GM18868 (cell line): ENCODE data around the gene UNC13A.
"Not testable (repeated sequence)": the region's sequence is repeated elsewhere in the genome, so short reads cannot be mapped to it uniquely, and the experiment has no call there.

Source experiments
- ATAC-seq: cut with Tn5 transposase; IDR thresholded peaks from one replicate; pipeline ENCODE4 v1.9.1; 2021; ENCODE audit warnings: mild to moderate bottlenecking, moderate library complexity; ENCODE audit not compliant: unreplicated experiment

UNC13A gene

DNA sequence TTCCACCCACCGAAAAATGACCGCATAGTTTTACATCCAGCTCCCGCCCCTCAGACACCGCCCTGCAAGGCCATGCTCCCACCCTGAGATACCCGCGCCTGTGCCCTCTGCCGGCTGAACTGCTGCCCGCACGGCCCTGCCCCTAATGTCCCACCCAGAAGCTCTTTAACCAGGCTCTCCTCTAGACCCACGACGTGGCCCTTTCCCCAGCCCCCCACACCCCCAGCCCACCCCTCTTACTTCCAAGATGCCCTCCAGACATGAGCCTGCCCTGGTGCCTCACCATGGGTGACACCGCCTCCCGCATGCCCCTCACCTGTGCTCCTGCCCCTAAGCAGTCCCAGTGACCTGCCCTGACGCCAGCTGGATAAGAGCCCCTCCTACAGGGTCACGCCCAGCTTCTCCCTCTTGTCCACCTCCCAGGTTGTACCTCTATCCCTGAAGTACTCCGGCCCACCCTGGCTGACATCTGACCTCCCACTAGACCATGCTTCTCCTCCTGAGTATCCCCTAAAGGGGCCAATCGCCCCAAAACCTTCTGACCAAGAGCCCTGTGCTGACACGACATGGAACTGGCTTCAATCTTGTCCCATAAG, 81.5 kb downstream of the UNC13A start:
- no peak for ATAC-seq

GRCh38 chr19:17605761-17606589, 82.2 kb downstream of the UNC13A start:
- peak; percentile 74 for ATAC-seq

GRCh38 chr19:17605117-17605516, 83.0 kb downstream of the UNC13A start:
- ATAC-seq: no peak

DNA sequence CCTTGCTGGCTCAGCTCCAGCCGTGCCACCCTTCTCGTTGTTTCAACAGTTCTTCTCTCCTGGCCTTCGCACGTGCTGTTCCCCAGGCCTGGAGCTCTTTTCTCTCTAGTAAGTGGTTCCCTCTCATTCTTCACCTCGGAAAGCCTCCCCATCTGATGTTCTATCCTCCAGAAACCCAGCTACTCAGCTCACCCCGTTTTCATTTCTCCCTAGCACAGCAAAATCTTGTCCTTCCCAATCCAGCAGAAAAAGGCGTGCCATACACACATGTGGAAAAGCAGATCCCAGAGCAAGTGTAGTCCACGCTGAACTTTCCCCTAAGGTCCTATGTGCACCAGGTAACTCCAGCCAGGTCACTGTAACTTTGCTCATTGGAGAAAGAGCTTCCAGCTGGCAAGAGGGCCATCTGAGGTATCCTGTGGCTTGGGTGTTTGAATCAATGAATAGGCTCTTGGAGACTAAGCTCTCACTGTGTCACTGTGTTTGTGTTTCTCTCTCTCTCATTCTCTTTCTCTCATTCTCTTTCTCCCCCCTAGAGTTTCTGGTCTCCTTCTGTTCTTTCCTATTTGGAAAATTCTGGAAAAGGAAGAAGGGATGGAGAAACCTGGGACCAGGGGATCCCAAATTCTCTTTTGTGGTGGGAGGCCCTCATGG, 83.7 kb downstream of the UNC13A start:
- no peak for ATAC-seq

DNA sequence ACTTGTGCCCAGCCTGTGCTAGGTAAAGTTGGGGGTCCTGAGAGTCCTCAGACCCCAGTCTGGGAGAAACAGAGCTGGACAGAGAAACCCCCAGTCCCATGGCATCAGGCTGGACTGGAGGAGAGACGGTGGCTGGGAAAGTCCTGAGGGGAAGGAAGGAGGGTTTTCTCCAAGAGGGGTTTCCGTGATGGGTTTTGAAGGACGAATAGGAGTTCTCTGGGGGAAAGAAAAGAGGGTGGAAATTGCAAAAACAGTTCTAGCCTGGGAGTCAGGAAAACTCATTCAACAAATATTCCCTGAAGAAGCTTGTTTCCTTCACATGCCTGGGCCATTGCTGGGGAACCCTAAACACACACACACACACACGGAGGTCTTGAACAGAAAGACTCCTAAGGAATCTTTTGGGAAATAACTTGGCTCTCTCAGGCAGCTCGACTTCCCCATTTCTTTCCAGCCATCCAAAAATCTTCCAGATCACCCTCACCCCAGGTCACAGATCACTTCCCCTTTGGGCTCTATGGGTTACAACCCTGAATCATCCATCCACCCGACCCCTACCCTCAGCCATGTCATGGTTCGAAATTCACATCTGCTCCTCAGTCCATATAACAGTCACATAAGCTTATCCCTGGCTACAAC, 85.2 kb downstream of the UNC13A start:
- no peak for ATAC-seq

GRCh38 chr19:17602217-17602616, 85.9 kb downstream of the UNC13A start:
- no peak for ATAC-seq

DNA sequence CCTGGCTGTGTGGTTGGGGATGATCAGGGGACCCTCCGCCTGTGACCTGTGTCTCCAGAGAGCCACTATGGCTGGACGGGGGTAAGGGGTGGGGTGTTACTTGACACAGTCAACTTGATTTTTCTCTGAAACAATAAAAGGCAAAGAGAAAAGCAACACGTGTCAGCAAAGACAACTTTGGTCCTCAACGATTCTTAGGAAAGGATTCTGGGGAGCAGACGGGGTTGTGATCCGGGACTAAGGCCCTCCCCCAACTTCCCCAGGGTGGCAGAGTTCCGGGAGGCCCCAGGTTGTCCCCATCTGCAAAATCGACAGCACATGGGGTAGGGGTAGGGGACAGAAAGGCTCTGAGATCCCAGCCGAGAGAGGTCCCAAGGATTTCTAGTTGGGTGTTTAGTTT, 86.5 kb downstream of the UNC13A start:
- ATAC-seq: no peak

- ATAC-seq: no peak
Observed at GRCh38 chr19:17599780-17600179, 88.4 kb downstream of the UNC13A start.

GRCh38 chr19:17598953-17599352, 89.2 kb downstream of the UNC13A start:
- ATAC-seq: no peak

DNA sequence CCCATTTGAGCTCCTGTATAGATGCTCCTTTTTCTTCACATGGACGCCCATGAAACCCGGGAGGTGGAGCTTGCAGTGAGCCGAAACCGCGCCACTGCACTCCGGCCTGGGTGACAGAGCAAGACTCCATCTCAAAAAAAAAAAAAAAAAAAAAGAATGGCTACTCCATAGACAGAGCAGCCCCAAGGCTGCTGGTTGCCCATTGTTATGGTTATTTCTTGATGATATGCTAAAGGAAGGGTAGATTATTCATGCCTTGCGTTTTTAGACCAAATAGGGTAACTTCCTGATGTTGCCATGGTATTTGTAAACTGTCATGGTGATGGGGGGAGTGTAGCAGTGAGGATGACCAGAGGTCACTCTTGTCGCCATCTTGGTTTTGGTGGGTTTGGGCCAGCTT, 90.1 kb downstream of the UNC13A start:
- not testable (repeated sequence) for ATAC-seq

- not testable (repeated sequence) for ATAC-seq
Observed at GRCh38 chr19:17594296-17594695, 93.9 kb downstream of the UNC13A start.

DNA sequence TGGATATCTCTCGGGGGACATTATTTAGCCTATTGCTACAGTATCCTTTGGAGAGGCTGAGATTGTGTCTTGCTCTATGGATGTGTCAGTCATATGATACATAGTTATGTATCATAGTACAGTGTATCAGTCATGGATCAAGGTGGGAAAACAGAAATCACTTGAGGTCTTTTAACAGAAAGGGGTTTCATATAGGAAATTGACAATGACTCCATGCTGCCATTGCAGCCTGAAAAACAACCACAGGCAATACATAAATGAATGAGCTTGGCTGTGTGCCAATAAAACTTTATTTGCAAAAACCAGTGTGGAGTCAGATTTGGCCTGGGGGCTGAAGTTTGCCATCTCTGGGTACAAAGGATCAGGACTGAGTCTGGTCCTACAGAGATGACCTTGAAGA, 97.3 kb downstream of the UNC13A start:
- ATAC-seq: no peak

DNA sequence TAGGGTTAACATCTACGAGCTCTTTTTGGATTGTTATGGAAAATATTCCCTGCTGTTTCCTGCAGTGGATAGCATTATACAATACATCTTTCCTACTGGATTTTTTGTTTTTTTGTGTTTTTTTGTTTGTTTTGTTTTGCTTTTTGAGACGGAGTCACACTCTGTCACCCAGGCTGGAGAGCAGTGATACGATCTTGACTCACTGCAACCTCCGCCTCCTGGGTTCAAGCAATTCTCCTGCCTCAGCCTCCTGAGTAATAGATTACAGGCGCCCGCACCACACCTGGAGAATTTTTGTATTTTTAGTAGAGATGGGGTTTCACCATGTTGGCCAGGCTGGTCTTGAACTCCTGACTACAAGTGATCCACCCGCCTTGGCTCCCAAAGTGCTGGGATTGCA, 102.8 kb downstream of the UNC13A start:
- not testable (repeated sequence) for ATAC-seq

DNA sequence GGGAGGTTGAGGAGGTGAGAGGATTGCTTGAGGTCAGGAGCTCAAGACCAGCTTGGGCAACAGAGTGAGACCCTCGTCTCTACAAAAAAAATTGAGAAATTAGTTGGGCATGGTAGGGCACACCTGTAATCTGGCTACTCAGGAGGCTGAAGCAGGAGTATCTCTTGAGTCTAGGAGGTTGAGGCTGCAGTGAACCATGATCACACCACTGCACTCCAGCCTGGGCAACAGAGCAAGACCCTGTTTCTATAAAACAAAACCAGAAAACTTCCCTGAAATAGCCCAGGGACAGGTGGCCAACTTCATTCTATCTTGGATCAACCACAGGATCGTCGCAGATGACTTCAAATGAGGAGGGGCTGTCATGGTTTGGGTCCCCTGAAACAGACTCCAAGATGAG, 104.0 kb downstream of the UNC13A start:
- no peak for ATAC-seq

DNA sequence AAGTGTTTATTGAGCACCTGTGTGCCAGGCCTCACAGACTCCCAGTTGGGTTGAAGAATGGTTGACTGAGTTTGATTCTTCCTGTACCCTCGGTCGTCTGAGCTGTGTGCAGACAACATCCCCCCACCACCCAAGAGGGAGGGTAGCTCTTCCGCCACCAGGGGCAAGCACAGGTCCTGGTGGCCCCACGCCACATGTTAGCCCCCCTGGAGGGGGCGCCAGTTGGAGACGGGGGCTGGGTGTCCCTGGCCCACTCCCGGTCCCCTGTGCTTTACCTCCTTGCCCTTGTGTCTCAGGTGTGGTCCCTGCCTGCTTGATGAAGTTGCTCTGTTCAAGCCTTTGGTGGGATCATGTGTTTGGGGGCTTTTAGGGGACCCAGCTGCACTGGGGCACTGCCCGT, 105.5 kb downstream of the UNC13A start:
- ATAC-seq: no peak

DNA sequence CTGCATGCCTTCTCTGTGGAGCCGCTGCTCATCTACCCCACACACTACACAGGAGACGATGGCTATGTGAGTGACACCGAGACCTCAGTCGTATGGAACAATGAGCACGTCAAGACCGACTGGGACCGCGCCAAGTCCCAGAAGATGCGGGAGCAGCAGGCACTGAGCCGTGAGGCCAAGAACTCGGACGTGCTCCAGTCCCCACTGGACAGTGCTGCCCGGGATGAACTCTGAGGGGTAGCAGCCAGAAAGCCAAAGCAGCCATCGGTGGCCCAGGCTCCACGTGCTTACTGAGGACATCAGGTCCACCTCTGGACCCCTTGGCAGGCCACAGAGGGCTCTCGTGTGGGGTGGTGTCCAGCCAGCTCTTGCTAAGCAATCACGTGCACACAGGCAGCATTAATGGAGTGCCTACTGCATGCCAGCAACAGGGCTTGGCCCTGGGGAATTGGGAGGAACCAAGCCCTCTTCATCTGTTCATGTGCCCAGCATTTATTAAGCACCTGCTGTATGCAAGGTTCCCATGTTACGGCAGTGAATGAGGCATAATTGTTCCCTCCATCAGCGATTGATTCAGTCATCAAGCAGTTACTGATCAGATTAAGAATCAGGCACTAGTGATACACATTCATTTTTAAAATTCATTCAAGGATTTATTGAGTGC, 106.8 kb downstream of the UNC13A start:
- ATAC-seq: no peak

DNA sequence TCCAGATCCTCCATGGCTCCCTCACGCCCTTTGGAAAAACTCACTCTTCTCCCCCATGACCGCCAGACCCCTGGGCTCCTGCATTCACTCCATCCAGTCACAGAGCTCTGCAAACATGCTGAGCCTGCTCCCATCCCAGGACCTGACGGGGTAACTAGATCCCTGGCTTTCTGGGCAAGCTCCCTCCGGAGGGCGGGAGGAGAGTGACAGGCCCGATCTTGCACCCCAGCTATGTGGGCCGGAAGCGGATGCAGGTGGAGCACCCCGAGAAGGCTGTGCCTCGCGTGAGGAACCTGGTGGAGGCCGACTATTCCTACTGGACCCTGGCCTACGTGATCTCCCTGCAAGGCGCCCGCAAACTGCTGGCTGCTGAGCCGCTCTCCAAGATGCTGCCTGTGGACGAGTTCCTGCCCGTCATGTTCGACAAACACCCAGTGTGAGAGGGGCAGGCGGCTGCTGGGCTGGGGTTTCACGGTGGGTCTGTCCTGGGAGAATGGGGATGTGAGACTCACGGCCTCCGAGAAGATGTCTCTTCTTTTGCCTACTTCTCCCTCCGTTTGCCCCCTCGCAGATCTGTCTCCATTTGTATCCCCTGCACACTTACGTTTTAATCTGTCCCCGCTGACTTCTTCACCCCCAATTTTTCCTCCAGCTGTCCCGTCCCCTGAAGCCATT, 107.5 kb downstream of the UNC13A start:
- ATAC-seq: no peak

- ATAC-seq: no peak
Observed at GRCh38 chr19:17579661-17580244, 108.4 kb downstream of the UNC13A start.

GRCh38 chr19:17577457-17578097, 110.6 kb downstream of the UNC13A start:
- ATAC-seq: no peak
